ENCODE data around the gene RBM19.

- TF ChIP-seq CTCF (IDR thresholded peaks at IDR 0.05) (no peak), POLR2A (IDR thresholded peaks at IDR 0.05) (no peak)
Observed at GRCh38 chr12:114003286-114003685, 37.2 kb upstream of the RBM19 start.

Data from uterus (tissue), 2 donors.